Measurements from ENCODE around the gene SAP30BP.
A peak's percentile ranks its signal among the peaks of the same experiment; 100 is the strongest.

Gene SAP30BP

DNA sequence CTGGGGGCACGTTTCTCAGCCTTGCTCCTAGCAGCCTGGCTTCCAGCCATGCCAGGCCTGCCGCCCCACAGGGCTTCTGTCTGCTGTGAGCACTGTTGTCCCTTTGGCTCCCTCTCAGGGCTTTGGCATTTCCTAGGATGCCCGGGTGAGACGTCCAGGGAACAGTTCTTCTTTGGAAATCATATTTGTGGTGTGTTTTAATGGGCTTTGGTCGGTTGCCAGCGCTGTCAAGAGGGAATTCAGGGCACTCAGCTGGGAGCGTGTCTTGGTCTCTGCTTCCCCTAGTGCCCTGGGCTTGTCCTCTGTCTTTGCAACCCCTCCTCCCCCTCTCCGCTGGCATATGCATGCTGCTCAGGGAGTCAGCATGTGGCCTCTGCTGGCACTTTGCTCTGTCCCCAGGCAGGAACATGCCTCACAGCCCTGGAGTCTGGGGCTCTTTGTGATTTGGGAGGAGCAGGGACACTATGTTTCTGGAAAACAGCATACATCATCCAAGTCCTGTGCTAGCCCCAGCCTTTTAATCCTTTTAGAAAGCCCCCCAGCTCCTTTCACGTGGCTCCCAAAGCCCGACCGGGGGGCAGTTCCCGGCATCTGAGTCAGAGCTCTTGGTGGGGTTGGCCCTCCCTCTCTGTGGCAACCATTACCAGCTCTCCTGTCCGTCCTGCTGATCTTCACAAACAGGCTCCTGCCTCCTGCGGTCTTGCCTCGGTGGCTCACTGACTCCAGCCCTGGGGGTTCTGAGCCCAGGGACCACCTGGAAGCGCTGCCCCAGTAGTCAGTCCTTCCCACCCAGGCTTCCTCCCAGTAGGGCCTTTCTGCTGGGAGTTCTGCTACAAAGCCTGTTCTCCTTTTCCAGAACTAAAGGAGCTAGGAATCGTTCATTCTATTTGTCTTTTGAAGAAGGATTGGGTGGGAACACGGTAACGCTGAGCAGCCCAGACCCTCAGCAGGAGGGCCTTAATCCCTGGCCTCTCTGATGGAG is 26.7 kb downstream of the SAP30BP start:
- H3K27me3 ChIP-seq (replicated peaks in 2 of 5; ENCODE audit: control insufficient read depth in 4 of 5, insufficient read depth in 5 of 5, low read length in 4 of 5) = no peaks in the 10 kb centered on the region
- H3K4me3 ChIP-seq (ENCODE audit: control insufficient read depth in 1 of 7, extremely low read depth in 1 of 7, insufficient read depth in 4 of 7, low read depth in 2 of 7, low read length in 6 of 7) = no peak overlapping the region
- H3K4me1 ChIP-seq (ENCODE audit: control extremely low read depth in 1 of 4, control insufficient read depth in 4 of 4, insufficient read depth in 4 of 4, low read length in 3 of 4) = peaks cover 7 to 32% (median 27%) of the 10 kb centered on the region in 4 experiments
- WGBS (ENCODE audit: insufficient coverage) = 91% methylated on average over 15 of the region's 19 CpGs
- no peak for DNase-seq
- CTCF ChIA-PET = interaction anchor here (1.4 to 7.7 kb wide), 4 partner anchors 10 to 61 kb away, joined by 4 to 58 read pairs (median 4); partner anchors contain the start of gene SMIM5
- H3K36me3 ChIP-seq (ENCODE audit: control insufficient read depth in 4 of 4, insufficient read depth in 4 of 4, low read length in 3 of 4) = peaks cover 13 to 69% (median 31%) of the 10 kb centered on the region in 4 experiments
- POLR2A ChIA-PET = interaction anchor here (0.6 kb wide), 1 partner anchor 150 kb away, joined by 3 read pairs; the partner anchor contains the start of gene UNC13D
- no peaks in the 10 kb centered on the region for H3K9me3 ChIP-seq (ENCODE audit: control extremely low read depth in 1 of 5, control insufficient read depth in 4 of 5, insufficient read depth in 2 of 5, low read depth in 1 of 5, low read length in 4 of 5)
- peak overlapping the region in 1 of 2 experiments; percentile 2 for H3K27ac ChIP-seq (ENCODE audit: insufficient read depth in 1 of 2, low read depth in 1 of 2, low read length in 2 of 2, poor library complexity in 1 of 2, severe bottlenecking in 2 of 2)

DNA sequence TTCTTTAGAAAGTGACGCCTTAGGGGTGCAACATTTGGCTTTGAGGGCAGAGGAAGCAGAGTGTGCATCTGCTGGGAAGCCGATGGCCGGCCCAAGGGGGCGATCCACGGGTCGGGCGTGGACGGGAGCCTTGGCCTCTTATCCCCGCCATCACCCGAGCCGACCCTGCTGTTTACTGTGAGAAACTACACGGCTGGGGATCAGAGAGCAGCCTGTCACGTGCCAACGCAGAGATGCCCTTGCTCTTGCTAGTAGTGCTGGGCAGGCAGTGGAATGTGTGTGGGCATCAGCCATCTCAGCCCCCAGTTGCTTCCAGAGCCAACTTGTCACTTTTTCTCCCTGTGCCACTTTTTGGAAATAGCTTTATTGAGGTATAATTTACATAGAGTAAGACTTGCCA is 27.4 kb downstream of the SAP30BP start:
- ChIA-PET CTCF (interaction anchor here (1.4 to 1.9 kb wide), 4 partner anchors 11 to 62 kb away, joined by 4 to 13 read pairs (median 4); partner anchors contain the start of gene SMIM5), POLR2A (no interaction called here)
- 99% methylated on average over 8 of the region's 14 CpGs for WGBS (ENCODE audit: insufficient coverage)
- Histone ChIP-seq H3K27me3 (replicated peaks in 2 of 5; ENCODE audit: control insufficient read depth in 4 of 5, insufficient read depth in 5 of 5, low read length in 4 of 5) (no peaks in the 10 kb centered on the region), H3K4me3 (ENCODE audit: control insufficient read depth in 1 of 7, extremely low read depth in 1 of 7, insufficient read depth in 4 of 7, low read depth in 2 of 7, low read length in 6 of 7) (no peak overlapping the region), H3K27ac (ENCODE audit: insufficient read depth in 1 of 2, low read depth in 1 of 2, low read length in 2 of 2, poor library complexity in 1 of 2, severe bottlenecking in 2 of 2) (no peak overlapping the region), H3K9me3 (ENCODE audit: control extremely low read depth in 1 of 5, control insufficient read depth in 4 of 5, insufficient read depth in 2 of 5, low read depth in 1 of 5, low read length in 4 of 5) (no peaks in the 10 kb centered on the region), H3K4me1 (ENCODE audit: control extremely low read depth in 1 of 4, control insufficient read depth in 4 of 4, insufficient read depth in 4 of 4, low read length in 3 of 4) (peaks cover 6 to 25% (median 20%) of the 10 kb centered on the region in 4 experiments), H3K36me3 (ENCODE audit: control insufficient read depth in 4 of 4, insufficient read depth in 4 of 4, low read length in 3 of 4) (peaks cover 13 to 72% (median 33%) of the 10 kb centered on the region in 4 experiments)
- no peak for DNase-seq

DNA sequence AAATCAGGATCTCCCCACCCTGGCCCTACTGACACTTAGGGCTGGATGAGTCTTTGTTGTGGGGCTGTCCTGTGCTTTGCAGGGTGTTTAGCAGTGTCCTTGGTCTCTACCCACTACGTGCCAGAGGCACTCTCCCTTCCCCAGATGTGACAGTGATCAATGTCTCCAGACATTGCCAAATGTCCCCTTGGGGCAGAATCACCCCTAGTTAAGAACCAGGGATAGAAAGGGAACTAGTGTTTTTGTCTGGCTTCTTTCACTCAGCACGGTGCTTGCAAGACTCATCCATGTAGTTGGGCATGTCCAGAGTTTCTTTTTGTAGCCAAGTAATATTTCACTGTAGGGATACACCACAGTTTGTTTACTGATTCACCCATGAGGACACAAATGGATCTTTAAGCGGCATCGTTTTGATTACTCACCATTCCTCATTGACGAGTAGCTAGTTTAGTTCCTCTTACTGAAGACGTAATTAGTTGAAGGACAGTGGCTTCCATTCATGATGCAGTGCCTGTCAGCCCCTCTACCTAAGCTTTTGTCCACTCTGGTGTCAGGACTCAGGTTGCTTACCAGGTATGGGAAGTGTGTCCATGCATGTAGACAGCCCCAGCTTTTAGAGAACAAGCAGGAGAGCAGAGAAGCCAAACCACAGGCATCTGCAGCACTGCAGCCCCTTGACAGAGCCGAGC is 28.1 kb downstream of the SAP30BP start:
- Histone ChIP-seq H3K27ac (ENCODE audit: insufficient read depth in 1 of 2, low read depth in 1 of 2, low read length in 2 of 2, poor library complexity in 1 of 2, severe bottlenecking in 2 of 2) (no peak overlapping the region), H3K4me3 (ENCODE audit: control insufficient read depth in 1 of 7, extremely low read depth in 1 of 7, insufficient read depth in 4 of 7, low read depth in 2 of 7, low read length in 6 of 7) (no peak overlapping the region), H3K27me3 (replicated peaks in 2 of 5; ENCODE audit: control insufficient read depth in 4 of 5, insufficient read depth in 5 of 5, low read length in 4 of 5) (no peaks in the 10 kb centered on the region), H3K4me1 (ENCODE audit: control extremely low read depth in 1 of 4, control insufficient read depth in 4 of 4, insufficient read depth in 4 of 4, low read length in 3 of 4) (peaks cover 0 to 17% (median 14%) of the 10 kb centered on the region in 4 experiments), H3K36me3 (ENCODE audit: control insufficient read depth in 4 of 4, insufficient read depth in 4 of 4, low read length in 3 of 4) (peaks cover 13 to 79% (median 39%) of the 10 kb centered on the region in 4 experiments), H3K9me3 (ENCODE audit: control extremely low read depth in 1 of 5, control insufficient read depth in 4 of 5, insufficient read depth in 2 of 5, low read depth in 1 of 5, low read length in 4 of 5) (no peaks in the 10 kb centered on the region)
- 94% methylated on average over 7 of the region's 7 CpGs for WGBS (ENCODE audit: insufficient coverage)
- CTCF ChIA-PET = interaction anchor here (0.8 to 1.9 kb wide), 4 partner anchors 11 to 62 kb away, joined by 4 to 13 read pairs (median 4); partner anchors contain the start of gene SMIM5
- POLR2A ChIA-PET = no interaction called here
- no peak for DNase-seq

DNA sequence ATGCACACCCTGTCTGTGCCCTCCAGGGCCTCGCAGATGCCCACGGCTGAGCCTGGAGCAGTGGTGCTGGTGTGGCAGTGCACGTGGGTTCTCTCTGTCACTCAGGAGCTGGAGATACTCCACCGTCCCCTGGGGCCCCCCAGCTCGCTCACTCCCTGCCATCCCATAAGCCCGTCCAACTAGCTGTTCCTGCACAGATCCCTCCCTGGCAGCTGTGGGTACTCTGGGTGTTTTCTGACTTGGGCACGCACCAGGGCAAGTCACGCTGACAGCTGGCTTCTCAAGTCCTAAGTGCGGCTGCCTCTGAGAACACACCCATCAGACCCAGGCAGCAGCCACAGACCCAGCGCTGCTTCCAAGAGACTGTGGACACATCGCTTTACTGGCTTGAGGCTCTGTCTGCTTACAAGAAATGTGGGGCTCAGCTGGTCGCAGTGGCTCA is 28.7 kb downstream of the SAP30BP start:
- DNase-seq = no peak
- POLR2A ChIA-PET = no interaction called here
- Histone ChIP-seq H3K36me3 (ENCODE audit: control insufficient read depth in 4 of 4, insufficient read depth in 4 of 4, low read length in 3 of 4) (peaks cover 13 to 81% (median 45%) of the 10 kb centered on the region in 4 experiments), H3K9me3 (ENCODE audit: control extremely low read depth in 1 of 5, control insufficient read depth in 4 of 5, insufficient read depth in 2 of 5, low read depth in 1 of 5, low read length in 4 of 5) (no peaks in the 10 kb centered on the region), H3K4me1 (ENCODE audit: control extremely low read depth in 1 of 4, control insufficient read depth in 4 of 4, insufficient read depth in 4 of 4, low read length in 3 of 4) (peaks cover 0 to 12% (median 9%) of the 10 kb centered on the region in 4 experiments), H3K27ac (ENCODE audit: insufficient read depth in 1 of 2, low read depth in 1 of 2, low read length in 2 of 2, poor library complexity in 1 of 2, severe bottlenecking in 2 of 2) (no peak overlapping the region), H3K27me3 (replicated peaks in 2 of 5; ENCODE audit: control insufficient read depth in 4 of 5, insufficient read depth in 5 of 5, low read length in 4 of 5) (no peaks in the 10 kb centered on the region), H3K4me3 (ENCODE audit: control insufficient read depth in 1 of 7, extremely low read depth in 1 of 7, insufficient read depth in 4 of 7, low read depth in 2 of 7, low read length in 6 of 7) (no peak overlapping the region)
- 97% methylated on average over 12 of the region's 12 CpGs for WGBS (ENCODE audit: insufficient coverage)
- CTCF ChIA-PET = interaction anchor here (0.8 to 1.9 kb wide), 3 partner anchors 52 to 62 kb away, joined by 4 to 13 read pairs (median 4); partner anchors contain the start of gene SMIM5

DNA sequence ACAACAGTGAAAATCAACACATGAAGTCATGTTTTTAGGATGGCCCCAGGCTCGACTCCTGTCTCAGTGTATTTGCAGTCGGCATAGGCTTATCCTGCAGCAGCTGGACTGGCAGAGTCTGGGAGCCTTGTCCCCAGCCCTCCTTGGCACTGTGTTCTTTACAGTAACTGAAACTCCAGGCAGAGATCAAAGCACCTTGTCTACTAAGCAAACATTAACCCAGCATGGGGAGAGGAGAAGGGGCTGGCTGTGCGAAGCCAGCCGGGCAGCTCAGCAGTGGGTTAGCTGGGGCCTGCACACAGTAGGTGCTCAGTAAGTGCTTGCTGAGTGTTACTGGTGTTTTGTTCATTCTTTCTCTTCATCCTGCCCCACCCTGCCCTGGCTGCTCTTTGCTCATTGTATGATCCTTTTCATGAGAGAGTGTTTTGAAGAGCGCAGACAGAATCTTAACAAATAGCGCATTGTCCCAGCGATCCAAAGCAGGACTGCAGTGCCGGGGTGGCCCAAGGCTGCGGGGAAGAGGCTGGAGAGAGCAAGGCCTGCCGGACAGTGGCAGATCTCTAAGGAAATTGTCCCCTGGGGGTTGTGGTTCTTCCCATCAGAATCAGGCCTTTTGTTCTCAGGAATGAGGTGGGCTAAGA is 30.6 kb downstream of the SAP30BP start:
- no peak for DNase-seq
- 100% methylated on average over 6 of the region's 10 CpGs for WGBS (ENCODE audit: insufficient coverage)
- no peaks in the 10 kb centered on the region for H3K9me3 ChIP-seq (ENCODE audit: control extremely low read depth in 1 of 5, control insufficient read depth in 4 of 5, insufficient read depth in 2 of 5, low read depth in 1 of 5, low read length in 4 of 5)
- peaks cover 13 to 86% (median 62%) of the 10 kb centered on the region in 4 experiments for H3K36me3 ChIP-seq (ENCODE audit: control insufficient read depth in 4 of 4, insufficient read depth in 4 of 4, low read length in 3 of 4)
- ChIA-PET POLR2A (no interaction called here), CTCF (interaction anchor here (1.5 to 2.1 kb wide), 2 partner anchors 10 to 32 kb away, joined by 3 to 5 read pairs; no protein-coding TSS in a partner anchor)
- no peaks in the 10 kb centered on the region for H3K4me1 ChIP-seq (ENCODE audit: control extremely low read depth in 1 of 4, control insufficient read depth in 4 of 4, insufficient read depth in 4 of 4, low read length in 3 of 4)
- no peak overlapping the region for H3K27ac ChIP-seq (ENCODE audit: insufficient read depth in 1 of 2, low read depth in 1 of 2, low read length in 2 of 2, poor library complexity in 1 of 2, severe bottlenecking in 2 of 2)
- H3K27me3 ChIP-seq (replicated peaks in 2 of 5; ENCODE audit: control insufficient read depth in 4 of 5, insufficient read depth in 5 of 5, low read length in 4 of 5) = no peaks in the 10 kb centered on the region
- no peak overlapping the region for H3K4me3 ChIP-seq (ENCODE audit: control insufficient read depth in 1 of 7, extremely low read depth in 1 of 7, insufficient read depth in 4 of 7, low read depth in 2 of 7, low read length in 6 of 7)

DNA sequence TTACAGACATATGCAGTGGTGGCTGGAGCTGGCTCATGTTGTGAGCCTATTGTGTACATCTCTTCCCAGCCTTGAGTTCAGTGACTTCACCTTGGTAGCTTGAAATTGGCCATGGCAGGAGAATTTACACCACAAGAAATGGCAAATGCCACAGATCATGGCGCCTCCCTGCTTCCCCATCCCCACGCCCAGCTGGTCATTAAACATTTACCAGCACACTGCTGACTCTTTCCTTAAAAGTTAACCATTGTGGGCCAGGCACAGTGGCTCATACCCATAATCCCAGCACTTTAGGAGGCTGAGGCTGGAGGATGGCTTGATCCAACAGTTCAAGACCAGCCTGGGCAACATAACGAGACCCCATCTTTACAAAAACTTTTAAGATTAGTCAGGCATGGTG is 31.5 kb downstream of the SAP30BP start:
- Histone ChIP-seq H3K9me3 (ENCODE audit: control extremely low read depth in 1 of 5, control insufficient read depth in 4 of 5, insufficient read depth in 2 of 5, low read depth in 1 of 5, low read length in 4 of 5) (no peaks in the 10 kb centered on the region), H3K27me3 (replicated peaks in 2 of 5; ENCODE audit: control insufficient read depth in 4 of 5, insufficient read depth in 5 of 5, low read length in 4 of 5) (no peaks in the 10 kb centered on the region), H3K36me3 (ENCODE audit: control insufficient read depth in 4 of 4, insufficient read depth in 4 of 4, low read length in 3 of 4) (peaks cover 9 to 85% (median 60%) of the 10 kb centered on the region in 4 experiments), H3K4me3 (ENCODE audit: control insufficient read depth in 1 of 7, extremely low read depth in 1 of 7, insufficient read depth in 4 of 7, low read depth in 2 of 7, low read length in 6 of 7) (no peak overlapping the region), H3K27ac (ENCODE audit: insufficient read depth in 1 of 2, low read depth in 1 of 2, low read length in 2 of 2, poor library complexity in 1 of 2, severe bottlenecking in 2 of 2) (no peak overlapping the region), H3K4me1 (ENCODE audit: control extremely low read depth in 1 of 4, control insufficient read depth in 4 of 4, insufficient read depth in 4 of 4, low read length in 3 of 4) (no peaks in the 10 kb centered on the region)
- no peak for DNase-seq
- CTCF ChIA-PET = interaction anchor here (0.8 to 2.1 kb wide), 5 partner anchors 8 to 64 kb away, joined by 3 to 5 read pairs (median 3); no protein-coding TSS in a partner anchor
- POLR2A ChIA-PET = interaction anchor here (0.6 kb wide), 1 partner anchor 716 kb away, joined by 3 read pairs; no protein-coding TSS in a partner anchor
- WGBS (ENCODE audit: insufficient coverage) = 100% methylated on average over 3 of the region's 3 CpGs

All from common myeloid progenitor, CD34-positive (primary cell).